Type B pancreatic cell (in vitro differentiated cells): ENCODE data around the gene PCSK6. TPM values are rescaled to one million over a fixed set of nuclear protein-coding genes. Genes with fewer than 3 reads are reported as not detected.

Experiments
- DNase-seq: peaks from one replicate; pipeline ENCODE4 v3.0.0; 2021; ENCODE audit warnings: mixed read lengths; ENCODE audit not compliant: unreplicated experiment; ENCODE audit errors: extremely low spot score
- H3K27ac Mint-ChIP-seq: 2 replicates; pipeline ENCODE4 v1.8.0; 2021; ENCODE audit warnings: mild to moderate bottlenecking, mixed read lengths
- H3K27me3 Mint-ChIP-seq: 2 replicates; pipeline ENCODE4 v1.8.0; 2021; ENCODE audit warnings: mixed read lengths
- H3K36me3 Mint-ChIP-seq: 2 replicates; pipeline ENCODE4 v1.8.0; 2021; ENCODE audit warnings: mixed read lengths
- H3K4me1 Mint-ChIP-seq: one replicate; pipeline ENCODE4 v1.8.0; 2021; ENCODE audit warnings: mixed read lengths; ENCODE audit not compliant: unreplicated experiment
- H3K4me3 Mint-ChIP-seq: 2 replicates; pipeline ENCODE4 v1.8.0; 2021; ENCODE audit warnings: mild to moderate bottlenecking, mixed read lengths
- H3K9me3 Mint-ChIP-seq: 2 replicates; pipeline ENCODE4 v1.8.0; 2021; ENCODE audit warnings: mixed read lengths
- total RNA-seq: library from RNA; stranded (reverse); gene quantifications from 2 replicates; pipeline ENCODE4 v1.2.1, GENCODE V29; 2021; ENCODE audit warnings: low replicate concordance
- TF ChIP-seq, protein P1 (sequence below): fragments of 200-600 bp; sonication (generic); conservative IDR thresholded peaks from 2 replicates; pipeline ENCODE4 v1.5.0; 2021; ENCODE audit warnings: antibody characterized with exemption, mild to moderate bottlenecking

Gene PCSK6
- total RNA-seq, 1 donor from 2014 or later: 5.4 TPM

DNA sequence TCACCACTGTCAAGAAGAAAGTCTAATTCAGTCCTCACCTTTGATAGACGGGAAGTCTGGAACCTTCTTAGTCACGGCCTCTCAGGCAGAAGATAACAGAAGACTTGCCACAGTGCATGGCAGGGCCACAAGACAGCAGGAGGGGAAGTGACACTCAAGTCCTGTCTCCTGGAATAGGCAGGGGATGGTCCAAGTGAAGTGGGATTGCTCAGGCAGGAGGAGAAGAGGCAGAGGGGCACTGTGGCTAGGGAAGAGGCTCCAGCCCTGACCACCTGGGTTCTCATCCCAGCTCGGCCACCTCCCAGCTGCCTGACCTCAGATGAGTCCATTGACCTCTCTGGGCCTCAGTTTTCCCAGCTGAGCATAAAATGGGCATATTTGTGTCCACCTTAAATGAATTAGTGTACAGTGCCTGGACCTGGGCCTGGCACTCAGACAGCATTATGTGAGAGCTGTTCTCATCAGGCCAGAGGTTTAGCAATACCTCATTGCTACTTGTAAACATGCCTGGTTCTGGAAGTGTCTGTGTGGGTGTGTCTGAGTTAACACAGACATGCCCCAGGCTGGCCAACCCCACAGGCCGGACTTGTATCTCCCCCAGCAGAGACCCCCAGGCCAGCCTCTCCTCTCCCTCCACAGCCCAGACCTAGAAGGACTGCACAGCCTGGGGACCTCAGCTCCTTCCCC lies 11.5 kb upstream of the PCSK6 start:
- no peak overlapping the region for H3K27ac Mint-ChIP-seq
- no peaks in the 10 kb centered on the region for H3K36me3 Mint-ChIP-seq
- H3K4me3 Mint-ChIP-seq: no peak overlapping the region
- TF ChIP-seq, protein P1, sequence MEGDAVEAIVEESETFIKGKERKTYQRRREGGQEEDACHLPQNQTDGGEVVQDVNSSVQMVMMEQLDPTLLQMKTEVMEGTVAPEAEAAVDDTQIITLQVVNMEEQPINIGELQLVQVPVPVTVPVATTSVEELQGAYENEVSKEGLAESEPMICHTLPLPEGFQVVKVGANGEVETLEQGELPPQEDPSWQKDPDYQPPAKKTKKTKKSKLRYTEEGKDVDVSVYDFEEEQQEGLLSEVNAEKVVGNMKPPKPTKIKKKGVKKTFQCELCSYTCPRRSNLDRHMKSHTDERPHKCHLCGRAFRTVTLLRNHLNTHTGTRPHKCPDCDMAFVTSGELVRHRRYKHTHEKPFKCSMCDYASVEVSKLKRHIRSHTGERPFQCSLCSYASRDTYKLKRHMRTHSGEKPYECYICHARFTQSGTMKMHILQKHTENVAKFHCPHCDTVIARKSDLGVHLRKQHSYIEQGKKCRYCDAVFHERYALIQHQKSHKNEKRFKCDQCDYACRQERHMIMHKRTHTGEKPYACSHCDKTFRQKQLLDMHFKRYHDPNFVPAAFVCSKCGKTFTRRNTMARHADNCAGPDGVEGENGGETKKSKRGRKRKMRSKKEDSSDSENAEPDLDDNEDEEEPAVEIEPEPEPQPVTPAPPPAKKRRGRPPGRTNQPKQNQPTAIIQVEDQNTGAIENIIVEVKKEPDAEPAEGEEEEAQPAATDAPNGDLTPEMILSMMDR: no peak
- H3K4me1 Mint-ChIP-seq: peaks cover 24% of the 10 kb centered on the region
- H3K9me3 Mint-ChIP-seq: no peaks in the 10 kb centered on the region
- no peak for DNase-seq
- peaks cover 36% of the 10 kb centered on the region for H3K27me3 Mint-ChIP-seq

DNA sequence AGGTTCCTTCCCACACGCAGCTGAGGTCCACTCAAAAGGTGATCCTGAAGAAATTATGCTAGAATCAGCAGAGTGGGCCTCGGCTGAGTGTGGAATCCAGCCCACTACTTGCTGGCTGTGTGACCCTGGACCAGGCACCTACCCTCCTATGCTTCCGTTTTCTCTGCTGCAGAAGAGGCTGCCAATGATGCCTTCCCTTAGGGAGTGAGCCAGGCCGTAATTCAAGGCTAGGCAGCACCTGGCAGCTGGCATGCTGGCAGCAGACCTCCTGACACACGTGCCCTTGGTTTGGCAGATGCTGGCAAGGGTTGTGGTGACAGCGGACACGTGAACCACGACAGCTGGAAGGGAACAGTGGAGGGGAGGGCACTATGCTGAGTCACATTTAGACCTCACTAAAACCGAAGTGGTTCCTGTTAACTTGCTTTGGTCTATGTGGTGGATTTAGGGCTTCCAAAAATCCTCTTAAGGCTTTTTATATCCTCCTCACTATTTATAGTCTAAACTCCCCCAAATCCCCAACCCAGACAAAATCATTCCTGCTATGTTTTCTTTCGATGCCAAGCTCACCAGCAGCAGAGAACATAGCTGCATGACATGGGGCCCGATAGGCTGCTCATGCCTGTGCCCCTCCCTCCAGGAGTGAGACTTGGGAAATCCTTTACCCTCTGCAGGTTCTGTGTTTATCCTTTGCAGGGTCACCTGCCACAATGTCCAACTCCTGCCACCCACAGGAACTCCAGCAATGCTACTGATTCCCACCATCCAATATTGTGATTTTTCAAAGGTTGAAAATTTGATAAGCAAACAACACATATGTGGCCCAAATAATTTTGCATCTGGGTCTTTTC lies 10.6 kb upstream of the PCSK6 start:
- Mint-ChIP-seq H3K36me3 (no peaks in the 10 kb centered on the region), H3K4me3 (no peak overlapping the region), H3K9me3 (no peaks in the 10 kb centered on the region), H3K4me1 (peaks cover 30% of the 10 kb centered on the region), H3K27me3 (peaks cover 45% of the 10 kb centered on the region), H3K27ac (no peak overlapping the region)
- no peak for DNase-seq
- TF ChIP-seq, protein P1: no peak

DNA sequence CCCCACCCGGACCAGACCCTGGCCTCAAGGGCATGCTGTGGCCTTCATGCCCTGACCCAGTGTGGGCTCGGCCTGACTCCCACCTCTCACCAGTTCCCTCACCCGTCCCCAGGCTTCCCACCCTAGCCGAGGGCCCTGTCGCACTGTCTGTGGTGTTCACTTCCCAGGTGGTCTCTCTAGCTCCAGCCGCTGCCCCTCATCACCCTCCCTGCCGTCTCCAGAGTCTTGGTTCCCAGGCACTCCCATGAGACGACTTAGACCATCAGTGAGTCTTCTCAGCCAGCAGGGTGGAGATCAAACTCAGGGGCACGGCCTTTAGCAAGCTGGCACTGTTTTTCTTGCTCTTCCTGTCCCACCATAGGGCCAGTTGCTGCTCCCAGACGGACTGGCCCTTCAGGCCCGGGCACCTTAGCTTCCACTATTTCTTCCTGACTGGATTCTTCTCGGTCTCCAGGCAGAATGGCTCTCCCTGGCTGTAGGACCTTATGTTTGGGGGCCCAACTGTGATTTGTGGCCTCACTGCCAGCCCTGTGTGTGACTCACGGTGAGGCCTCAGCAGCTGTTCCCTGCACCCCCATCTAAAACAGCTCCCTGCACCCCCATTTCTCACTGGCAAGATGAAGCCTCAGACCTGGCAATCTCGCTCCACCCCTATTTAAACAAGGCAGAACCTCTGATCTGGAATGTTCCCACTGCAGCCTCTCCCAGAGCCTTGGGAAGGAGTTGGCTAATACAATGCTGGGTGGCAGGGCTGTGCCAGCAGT lies 9.4 kb upstream of the PCSK6 start:
- peak overlapping the region; percentile 59 for H3K27ac Mint-ChIP-seq
- H3K4me3 Mint-ChIP-seq: no peak overlapping the region
- H3K4me1 Mint-ChIP-seq: peaks cover 42% of the 10 kb centered on the region
- TF ChIP-seq, protein P1: no peak
- H3K9me3 Mint-ChIP-seq: no peaks in the 10 kb centered on the region
- no peaks in the 10 kb centered on the region for H3K36me3 Mint-ChIP-seq
- DNase-seq: no peak
- peaks cover 49% of the 10 kb centered on the region for H3K27me3 Mint-ChIP-seq

- TF ChIP-seq, protein P1: no peak
- no peak overlapping the region for H3K4me3 Mint-ChIP-seq
- H3K4me1 Mint-ChIP-seq: peaks cover 43% of the 10 kb centered on the region
- H3K36me3 Mint-ChIP-seq: no peaks in the 10 kb centered on the region
- H3K27ac Mint-ChIP-seq: no peak overlapping the region
- no peak for DNase-seq
- H3K27me3 Mint-ChIP-seq: peaks cover 55% of the 10 kb centered on the region
- no peaks in the 10 kb centered on the region for H3K9me3 Mint-ChIP-seq
Measured at GRCh38 chr15:101498076-101498716, 8.7 kb upstream of the PCSK6 start.

DNA sequence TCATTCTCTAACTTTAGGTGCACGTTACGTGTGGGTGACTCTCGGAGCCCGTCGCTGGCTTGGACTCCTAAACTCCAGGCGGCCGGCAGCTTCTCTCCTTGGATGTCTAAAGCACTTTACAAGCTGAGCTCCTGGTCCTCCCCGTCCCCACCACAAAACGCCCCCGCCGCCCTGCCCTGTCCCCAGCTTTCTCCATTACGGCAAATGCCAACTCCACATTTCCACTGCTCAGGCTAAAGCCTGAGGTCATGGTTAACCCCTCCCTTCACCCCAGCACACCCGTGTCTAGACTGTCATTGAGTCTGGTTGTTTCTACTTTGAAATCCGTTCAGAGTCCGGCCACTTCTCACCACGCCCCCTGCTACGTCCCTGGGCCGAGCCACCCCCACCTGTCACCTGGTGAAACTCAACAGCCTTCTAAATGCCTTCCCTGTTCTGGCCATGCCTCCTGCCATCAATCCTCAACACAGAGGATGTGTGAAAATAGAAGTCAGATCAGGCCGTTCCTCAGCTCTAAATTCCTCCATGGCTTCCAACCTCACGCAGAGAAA lies 8.1 kb upstream of the PCSK6 start:
- H3K36me3 Mint-ChIP-seq: no peaks in the 10 kb centered on the region
- H3K9me3 Mint-ChIP-seq: no peaks in the 10 kb centered on the region
- H3K27me3 Mint-ChIP-seq: peaks cover 55% of the 10 kb centered on the region
- H3K4me1 Mint-ChIP-seq: peaks cover 43% of the 10 kb centered on the region
- no peak overlapping the region for H3K27ac Mint-ChIP-seq
- TF ChIP-seq, protein P1: no peak
- no peak for DNase-seq
- peak overlapping the region; percentile 29 for H3K4me3 Mint-ChIP-seq
